Measurements from ENCODE around the gene TMEM79.

Gene TMEM79

GRCh38 chr1:156263288-156263655 is 20.9 kb upstream of the TMEM79 start:
- DNase-seq (ENCODE audit: low read depth) = no peak

DNA sequence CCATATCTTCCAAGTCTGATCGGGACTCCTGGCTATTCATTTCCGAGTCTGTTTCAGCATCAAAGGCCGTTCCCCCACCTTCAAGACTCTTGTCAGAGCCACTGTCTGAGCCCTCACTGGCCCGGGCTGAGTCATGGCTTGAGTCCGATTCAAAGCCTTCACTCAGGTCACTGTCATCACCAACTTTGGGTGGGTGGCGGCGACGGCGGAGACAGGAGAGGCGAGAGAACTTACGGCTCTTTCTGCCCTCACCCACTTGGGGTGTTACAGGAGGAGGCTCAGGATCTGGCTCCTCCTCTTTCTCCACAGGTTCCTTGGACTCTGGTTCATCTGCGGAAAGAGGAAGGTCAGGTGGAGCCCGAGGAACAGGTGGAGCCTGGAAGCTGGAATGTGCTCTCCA is 18.1 kb upstream of the TMEM79 start:
- no peak for DNase-seq (ENCODE audit: low read depth)

GRCh38 chr1:156268336-156268735 is 15.8 kb upstream of the TMEM79 start:
- no peak for DNase-seq (ENCODE audit: low read depth)

- DNase-seq (ENCODE audit: low read depth) = no peak
Measured at GRCh38 chr1:156270314-156270713, 13.8 kb upstream of the TMEM79 start.

DNA sequence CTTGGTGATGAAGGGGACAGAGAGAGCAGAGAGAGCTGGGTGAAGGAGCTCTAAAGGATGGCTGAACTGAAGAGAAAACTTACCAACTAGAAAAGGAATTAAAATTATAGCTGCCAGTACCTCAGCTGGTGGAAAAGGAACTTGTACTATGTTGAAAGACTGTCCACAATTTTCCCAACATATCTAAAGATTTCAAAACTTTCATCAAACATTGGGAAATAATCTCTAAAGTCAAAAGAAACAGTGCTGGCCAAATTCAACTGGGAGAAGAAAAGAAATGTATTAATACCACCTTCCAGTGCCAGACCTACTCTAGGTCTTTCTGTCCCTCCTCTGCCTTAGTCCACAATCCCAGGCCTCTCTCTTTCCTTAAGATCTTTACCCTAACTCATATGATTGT is 7.6 kb upstream of the TMEM79 start:
- no peak for DNase-seq (ENCODE audit: low read depth)

DNA sequence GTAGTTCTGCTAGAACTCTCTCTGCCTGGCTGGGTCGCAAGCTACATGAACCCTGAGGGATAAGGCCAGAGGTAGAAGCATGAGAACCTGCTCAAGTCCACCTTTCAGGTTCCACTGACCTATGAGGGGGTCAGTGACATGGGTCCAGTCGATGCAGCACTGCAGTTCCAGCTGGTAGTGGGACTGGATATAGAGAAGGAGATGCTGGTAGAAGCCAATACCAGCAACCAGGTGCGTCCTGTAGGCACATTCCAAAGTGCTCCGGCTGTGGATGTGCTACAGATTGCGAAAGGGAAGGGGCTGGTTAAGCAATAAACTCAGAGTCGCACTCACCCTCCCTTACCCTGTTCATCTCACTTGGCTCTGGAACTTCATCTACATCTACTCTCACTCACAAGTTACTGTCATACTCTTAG is 7.2 kb upstream of the TMEM79 start:
- no peak for DNase-seq (ENCODE audit: low read depth)

- no peak for DNase-seq (ENCODE audit: low read depth)
Measured at GRCh38 chr1:156279837-156280236, 4.3 kb upstream of the TMEM79 start.

DNA sequence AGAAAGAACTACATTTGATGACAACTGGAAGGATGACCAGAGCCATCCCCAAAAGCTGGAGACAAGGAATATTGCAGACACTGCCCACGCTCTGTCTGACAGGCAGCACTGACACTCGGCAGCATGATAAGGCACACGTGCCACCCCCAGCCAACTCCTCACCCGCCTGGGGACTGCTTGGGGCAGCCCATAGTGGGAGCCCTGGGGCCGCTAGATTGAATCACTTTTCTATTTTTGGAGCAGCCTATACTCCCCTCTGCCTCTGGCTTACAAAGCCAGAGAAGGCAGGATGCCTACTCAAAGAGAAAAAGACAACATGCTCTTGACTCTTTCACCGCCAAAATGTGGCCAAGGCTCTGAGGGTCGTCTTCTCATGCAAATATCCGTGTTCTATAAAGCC is 2.8 kb upstream of the TMEM79 start:
- DNase-seq (ENCODE audit: low read depth) = peak; percentile 21

- DNase-seq (ENCODE audit: low read depth) = no peak
Measured at GRCh38 chr1:156281693-156282478, 2.2 kb upstream of the TMEM79 start.

- DNase-seq (ENCODE audit: low read depth) = peak; percentile 78
Measured at GRCh38 chr1:156282479-156283222, 1.5 kb upstream of the TMEM79 start, which contains the start of gene SMG5. Gene SMG5 (minus strand): TSS chr1:156282825. CDS start chr1:156282680, 145 bp downstream.

DNA sequence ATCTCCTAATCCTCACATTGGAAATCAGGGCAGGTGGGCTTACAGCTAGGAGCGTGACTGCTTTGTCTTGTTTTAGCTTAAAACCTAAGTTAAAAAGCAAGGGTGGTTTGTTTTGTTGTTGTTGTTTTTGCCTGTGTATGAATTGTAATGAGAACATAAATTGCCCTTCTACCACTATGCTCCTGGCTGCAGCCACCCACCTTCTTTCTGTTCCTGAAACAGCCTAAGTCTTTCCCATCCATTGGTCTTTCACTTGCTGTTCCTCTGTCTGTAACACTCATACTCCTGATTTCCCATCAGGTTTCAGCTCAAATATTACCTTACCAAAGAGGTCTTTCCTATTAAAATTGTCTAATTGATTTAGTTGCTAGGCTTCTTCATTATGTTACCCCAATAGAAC is 604 bp upstream of the TMEM79 start:
- no peak for DNase-seq (ENCODE audit: low read depth)

- no peak for DNase-seq (ENCODE audit: low read depth)
Measured at GRCh38 chr1:156284757-156285156, 632 bp downstream of the TMEM79 start.

DNA sequence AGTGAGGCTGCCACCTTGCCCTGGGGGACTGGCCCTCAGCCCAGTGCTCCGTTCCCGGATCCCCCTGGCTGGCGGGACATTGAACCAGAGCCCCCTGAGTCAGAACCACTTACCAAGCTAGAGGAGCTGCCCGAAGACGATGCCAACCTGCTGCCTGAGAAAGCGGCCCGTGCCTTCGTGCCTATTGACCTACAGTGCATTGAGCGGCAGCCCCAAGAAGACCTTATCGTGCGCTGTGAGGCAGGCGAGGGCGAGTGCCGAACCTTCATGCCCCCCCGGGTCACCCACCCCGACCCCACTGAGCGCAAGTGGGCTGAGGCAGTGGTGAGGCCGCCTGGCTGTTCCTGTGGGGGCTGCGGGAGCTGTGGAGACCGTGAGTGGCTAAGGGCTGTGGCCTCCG is 1.3 kb downstream of the TMEM79 start:
- DNase-seq (ENCODE audit: low read depth) = no peak

GRCh38 chr1:156286061-156286460 is 1.9 kb downstream of the TMEM79 start:
- no peak for DNase-seq (ENCODE audit: low read depth)

DNA sequence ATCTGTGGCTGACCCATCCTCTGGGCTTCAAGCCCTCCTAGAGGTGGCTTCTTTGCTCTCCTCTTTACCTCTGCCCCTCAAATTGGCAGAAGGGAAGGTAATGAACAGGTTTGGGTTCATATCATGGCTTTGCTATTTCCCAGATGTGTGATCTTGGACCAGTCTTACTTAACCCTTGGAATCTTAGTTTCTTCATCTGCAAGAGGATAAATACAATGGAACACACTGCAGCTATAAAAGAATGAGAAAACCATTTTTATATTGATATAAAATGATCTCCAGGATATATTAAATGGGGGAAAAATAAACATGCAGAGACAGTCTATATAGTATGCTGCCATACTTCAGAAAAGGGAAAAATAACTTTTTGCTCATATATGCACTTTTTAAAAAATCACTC is 5.7 kb downstream of the TMEM79 start:
- no peak for DNase-seq (ENCODE audit: low read depth)

- no peak for DNase-seq (ENCODE audit: low read depth)
Measured at GRCh38 chr1:156291226-156292061, 7.3 kb downstream of the TMEM79 start.

DNA sequence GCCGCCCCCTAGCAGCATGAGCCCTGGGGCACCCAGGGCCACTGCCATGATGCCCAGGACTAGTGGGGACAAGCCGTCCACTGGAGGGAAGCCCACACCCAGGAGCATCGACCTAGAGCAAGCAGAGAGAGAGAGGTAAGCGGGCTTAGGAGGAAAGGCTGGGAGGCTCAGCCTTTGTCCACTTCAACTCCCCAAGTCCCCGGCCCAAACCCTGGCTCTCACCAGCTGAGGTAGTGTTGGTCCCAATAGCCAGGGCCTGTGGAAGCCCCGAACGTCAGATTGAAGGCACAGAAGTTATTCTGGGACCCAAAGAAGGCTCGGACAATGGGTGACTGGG is 8.9 kb downstream of the TMEM79 start:
- DNase-seq (ENCODE audit: low read depth) = no peak

- no peak for DNase-seq (ENCODE audit: low read depth)
Measured at GRCh38 chr1:156293895-156294294, 9.8 kb downstream of the TMEM79 start.

- peak; percentile 29 for DNase-seq (ENCODE audit: low read depth)
Measured at GRCh38 chr1:156295391-156295947, 11.3 kb downstream of the TMEM79 start, which contains the start of gene GLMP. Gene GLMP (minus strand): TSS chr1:156295679. CDS start chr1:156295645, 34 bp downstream.

DNA sequence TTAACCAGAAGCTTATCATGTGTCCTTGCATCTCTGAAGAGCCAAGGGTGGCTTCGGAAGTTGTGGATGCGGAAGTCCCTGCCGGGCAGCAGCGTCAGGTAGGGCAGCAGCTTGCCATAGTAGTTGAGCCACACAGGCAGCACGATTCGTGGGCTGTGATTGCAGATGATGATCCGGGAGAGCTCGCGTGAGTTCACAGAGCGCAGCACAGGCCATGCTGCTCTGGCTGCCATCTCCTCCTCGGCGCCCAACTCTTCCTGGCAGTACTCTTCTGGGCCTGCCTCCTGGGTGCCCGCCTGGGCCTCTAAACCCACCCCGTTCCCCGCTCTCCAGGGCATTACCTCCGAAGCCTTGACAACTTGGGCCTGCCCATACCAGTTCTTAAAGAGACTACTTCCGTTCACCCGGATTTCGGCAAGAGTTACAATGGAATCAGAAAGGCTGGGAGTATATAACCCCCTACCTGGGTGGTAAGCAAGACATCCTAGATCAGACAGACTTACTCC is 14.8 kb downstream of the TMEM79 start, which contains the start of gene VHLL:
Gene VHLL, minus strand, starts transcription at position 456 of the 506 bp plus-strand sequence. Its CDS starts 118 bp downstream, at position 338.
- DNase-seq (ENCODE audit: low read depth) = no peak

DNA sequence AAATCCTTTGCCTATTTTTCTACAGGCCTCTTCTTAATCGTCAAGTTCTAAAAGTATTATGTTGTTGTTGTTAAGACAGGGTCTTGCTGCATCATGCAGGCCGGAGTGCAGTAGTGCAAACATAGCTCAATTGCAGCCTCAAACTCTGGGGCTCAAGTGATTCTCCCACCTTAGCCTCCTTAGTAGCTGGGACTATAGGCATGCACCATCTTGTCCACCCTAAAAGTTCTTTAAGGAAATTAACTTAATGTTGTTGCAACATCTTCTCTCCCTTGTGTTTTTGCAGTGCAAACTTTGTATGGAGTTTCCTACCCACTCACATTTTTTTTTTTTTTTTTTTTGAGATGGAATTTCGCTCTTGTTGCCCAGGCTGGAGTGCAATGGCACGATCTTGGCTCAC is 19.1 kb downstream of the TMEM79 start:
- no peak for DNase-seq (ENCODE audit: low read depth)

DNA sequence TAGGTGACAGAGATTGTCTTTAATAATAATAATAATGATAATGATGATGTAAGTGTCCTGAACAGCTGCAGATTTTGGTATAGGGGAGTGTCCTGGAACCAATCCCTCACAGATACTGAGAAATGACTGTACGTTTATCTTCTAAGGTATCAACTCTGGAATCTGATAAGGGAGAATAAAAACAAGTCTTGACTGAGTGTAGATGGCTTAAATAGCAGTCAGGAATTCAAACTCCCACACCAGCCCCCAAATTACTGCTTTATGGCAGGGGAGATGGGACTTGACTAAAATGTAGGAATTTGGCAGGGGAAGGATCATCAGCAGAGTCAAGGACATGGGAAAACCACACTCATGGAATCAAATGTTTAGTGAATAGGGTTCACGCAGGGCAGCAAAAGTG is 21.1 kb downstream of the TMEM79 start:
- DNase-seq (ENCODE audit: low read depth) = no peak

All from stimulated activated CD8-positive, alpha-beta memory T cell treated with anti-CD3 and anti-CD28 coated beads, Interleukin-15, amount 100 ng/mL, for 24 hours (primary cell).